Measurements from ENCODE around the gene ARL8A.

The ARL8A gene

GRCh38 chr1:202163281-202164270 is 19.0 kb upstream of the ARL8A start:
- TF ChIP-seq CTCF (conservative IDR thresholded peaks at IDR 0.05) = no peak
- TF ChIP-seq ZFX (IDR thresholded peaks at IDR 0.05) = no peak
- no peak overlapping the region for H3K27ac ChIP-seq

- no peak for TF ChIP-seq ZFX (IDR thresholded peaks at IDR 0.05)
- TF ChIP-seq CTCF (conservative IDR thresholded peaks at IDR 0.05) = no peak
- H3K27ac ChIP-seq = no peak overlapping the region
These were observed 18.1 kb upstream of the ARL8A start for GRCh38 chr1:202162418-202163280.

GRCh38 chr1:202162047-202162417 is 17.5 kb upstream of the ARL8A start:
- H3K27ac ChIP-seq = no peak overlapping the region
- no peak for TF ChIP-seq ZFX (IDR thresholded peaks at IDR 0.05)
- no peak for TF ChIP-seq CTCF (conservative IDR thresholded peaks at IDR 0.05)

GRCh38 chr1:202161151-202162046 is 16.9 kb upstream of the ARL8A start:
- no peak overlapping the region for H3K27ac ChIP-seq
- TF ChIP-seq CTCF (conservative IDR thresholded peaks at IDR 0.05) (no peak), ZFX (IDR thresholded peaks at IDR 0.05) (no peak)

GRCh38 chr1:202160377-202160940 is 15.9 kb upstream of the ARL8A start, which contains the start of gene PTPN7:
TSS of gene PTPN7 (minus strand) at chr1:202160602. CDS start at chr1:202159402, 1,200 bp downstream.
- no peak for TF ChIP-seq ZFX (IDR thresholded peaks at IDR 0.05)
- TF ChIP-seq CTCF (conservative IDR thresholded peaks at IDR 0.05) = no peak
- no peak within 1 kb of the TSS for H3K27ac ChIP-seq

- no peak overlapping the region for H3K27ac ChIP-seq
- TF ChIP-seq CTCF (conservative IDR thresholded peaks at IDR 0.05) = no peak
These were observed 15.2 kb upstream of the ARL8A start for GRCh38 chr1:202159534-202160371.
